GM10266 (cell line): Measurements from ENCODE around the gene DPP7.

Experiments
- DNase-seq: peaks from one replicate; pipeline ENCODE4 v3.0.0; 2012; ENCODE audit errors: extremely low spot score
- TF ChIP-seq, protein P1 (sequence below): IDR thresholded peaks from 2 replicates; pipeline ENCODE4 v1.5.1; 2012; ENCODE audit warnings: mild to moderate bottlenecking, low read depth; ENCODE audit not compliant: control insufficient read depth, insufficient read depth; ENCODE audit errors: missing control alignments

DPP7 gene

GRCh38 chr9:137084526-137084925 lies 30.0 kb downstream of the DPP7 start:
- TF ChIP-seq, protein P1, sequence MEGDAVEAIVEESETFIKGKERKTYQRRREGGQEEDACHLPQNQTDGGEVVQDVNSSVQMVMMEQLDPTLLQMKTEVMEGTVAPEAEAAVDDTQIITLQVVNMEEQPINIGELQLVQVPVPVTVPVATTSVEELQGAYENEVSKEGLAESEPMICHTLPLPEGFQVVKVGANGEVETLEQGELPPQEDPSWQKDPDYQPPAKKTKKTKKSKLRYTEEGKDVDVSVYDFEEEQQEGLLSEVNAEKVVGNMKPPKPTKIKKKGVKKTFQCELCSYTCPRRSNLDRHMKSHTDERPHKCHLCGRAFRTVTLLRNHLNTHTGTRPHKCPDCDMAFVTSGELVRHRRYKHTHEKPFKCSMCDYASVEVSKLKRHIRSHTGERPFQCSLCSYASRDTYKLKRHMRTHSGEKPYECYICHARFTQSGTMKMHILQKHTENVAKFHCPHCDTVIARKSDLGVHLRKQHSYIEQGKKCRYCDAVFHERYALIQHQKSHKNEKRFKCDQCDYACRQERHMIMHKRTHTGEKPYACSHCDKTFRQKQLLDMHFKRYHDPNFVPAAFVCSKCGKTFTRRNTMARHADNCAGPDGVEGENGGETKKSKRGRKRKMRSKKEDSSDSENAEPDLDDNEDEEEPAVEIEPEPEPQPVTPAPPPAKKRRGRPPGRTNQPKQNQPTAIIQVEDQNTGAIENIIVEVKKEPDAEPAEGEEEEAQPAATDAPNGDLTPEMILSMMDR, result no peak

DNA sequence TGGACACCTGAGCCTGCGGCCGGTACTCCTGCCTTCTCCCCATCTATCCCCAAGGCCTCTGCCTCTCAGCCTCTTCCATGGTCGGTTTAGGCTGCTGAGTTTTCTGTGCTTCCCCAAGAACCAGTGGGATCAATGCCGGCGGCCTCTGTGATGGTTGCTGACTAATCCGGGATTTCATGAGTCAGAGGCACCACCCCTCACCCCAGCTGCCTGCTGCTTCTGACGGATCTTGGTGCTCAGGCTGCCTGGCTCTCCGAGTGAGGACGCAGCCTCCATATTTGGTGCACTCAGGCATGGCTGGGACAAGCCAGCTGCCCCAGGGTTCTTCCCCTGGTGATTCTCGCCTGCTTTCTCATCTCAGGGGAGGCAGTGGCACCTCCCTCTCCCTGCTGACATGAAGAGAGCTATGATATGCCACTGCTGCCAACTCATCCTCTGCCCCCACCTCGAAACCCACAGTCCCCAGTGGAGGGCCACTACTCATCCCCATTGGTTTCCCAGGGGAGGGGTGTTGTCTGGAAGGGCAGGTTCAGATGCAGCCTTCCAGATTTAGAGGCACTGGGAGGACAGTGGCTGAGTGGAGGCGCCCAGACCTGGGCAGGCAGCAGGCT lies 31.0 kb downstream of the DPP7 start:
- DNase-seq, result peak; percentile 63
- TF ChIP-seq, protein P1, result no peak

More at GRCh38 chr9:137084526-137084925, 30.0 kb downstream of the DPP7 start:
- no peak for DNase-seq

DNA sequence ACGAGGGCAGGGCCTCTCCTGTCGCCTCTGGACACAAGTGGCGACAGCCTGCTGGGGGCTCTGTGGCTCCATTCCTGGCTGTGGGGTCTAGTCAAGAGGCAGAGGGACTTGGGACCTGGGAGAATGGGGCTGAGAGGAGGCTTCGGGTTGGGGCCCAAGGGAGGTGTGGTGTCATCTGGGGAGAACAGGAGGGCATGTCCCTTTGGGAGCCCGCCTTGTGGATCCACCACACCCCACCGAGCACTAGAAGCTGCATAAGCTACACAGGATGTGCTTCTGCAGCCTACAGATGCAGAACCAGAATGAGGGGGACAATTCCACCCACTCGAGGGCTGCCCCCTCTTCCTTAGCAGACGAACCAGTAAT lies 31.6 kb downstream of the DPP7 start:
- TF ChIP-seq, protein P1, result no peak
- no peak for DNase-seq

- DNase-seq, result no peak
- TF ChIP-seq, protein P1, result no peak
Observed at GRCh38 chr9:137082222-137082924, 32.2 kb downstream of the DPP7 start.

DNA sequence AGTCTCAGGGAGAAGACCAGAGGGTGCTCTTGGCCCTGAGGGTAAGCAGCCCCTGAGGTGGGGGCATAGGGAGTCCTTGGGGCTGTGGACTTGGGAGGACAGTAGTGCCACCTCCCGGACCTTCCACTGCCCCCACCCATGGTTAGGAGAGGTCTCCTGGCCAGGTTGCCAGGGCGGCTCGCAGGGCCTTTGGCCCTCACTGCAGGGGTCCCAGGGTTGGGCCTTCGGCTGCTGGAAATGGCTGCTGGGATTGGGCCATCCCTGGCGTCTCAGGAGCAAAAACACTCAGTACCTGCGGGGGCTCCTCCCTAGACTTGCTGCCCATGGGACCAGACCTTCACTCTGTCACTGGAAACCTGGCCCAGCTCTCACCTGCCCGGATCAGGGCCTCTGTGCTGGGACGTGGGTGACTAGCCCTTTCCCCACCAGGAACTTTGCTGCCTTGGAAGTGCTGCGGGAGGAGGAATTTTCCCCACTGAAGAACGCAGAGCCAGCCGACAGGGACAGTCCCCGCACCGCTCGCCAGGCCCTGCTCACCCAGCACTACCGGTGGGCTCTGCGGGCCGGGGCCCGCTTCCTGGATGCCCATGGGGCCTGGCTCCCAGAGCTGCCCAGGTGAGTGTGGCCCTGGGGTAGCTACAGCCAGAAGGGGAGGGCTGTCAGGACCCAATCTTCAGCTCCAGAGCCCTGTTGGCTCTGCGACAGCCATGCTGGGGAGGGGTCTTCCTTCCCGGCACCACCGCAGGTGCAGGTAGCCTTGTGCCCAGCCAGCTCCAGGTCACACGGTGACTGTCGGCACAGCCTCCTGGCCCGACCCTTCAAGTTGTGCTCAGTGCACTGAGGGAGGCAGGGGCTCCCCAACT lies 34.0 kb downstream of the DPP7 start:
- TF ChIP-seq, protein P1, result no peak
- no peak for DNase-seq

- TF ChIP-seq, protein P1, result no peak
- DNase-seq, result no peak
Observed at GRCh38 chr9:137079401-137079787, 35.1 kb downstream of the DPP7 start.

DNA sequence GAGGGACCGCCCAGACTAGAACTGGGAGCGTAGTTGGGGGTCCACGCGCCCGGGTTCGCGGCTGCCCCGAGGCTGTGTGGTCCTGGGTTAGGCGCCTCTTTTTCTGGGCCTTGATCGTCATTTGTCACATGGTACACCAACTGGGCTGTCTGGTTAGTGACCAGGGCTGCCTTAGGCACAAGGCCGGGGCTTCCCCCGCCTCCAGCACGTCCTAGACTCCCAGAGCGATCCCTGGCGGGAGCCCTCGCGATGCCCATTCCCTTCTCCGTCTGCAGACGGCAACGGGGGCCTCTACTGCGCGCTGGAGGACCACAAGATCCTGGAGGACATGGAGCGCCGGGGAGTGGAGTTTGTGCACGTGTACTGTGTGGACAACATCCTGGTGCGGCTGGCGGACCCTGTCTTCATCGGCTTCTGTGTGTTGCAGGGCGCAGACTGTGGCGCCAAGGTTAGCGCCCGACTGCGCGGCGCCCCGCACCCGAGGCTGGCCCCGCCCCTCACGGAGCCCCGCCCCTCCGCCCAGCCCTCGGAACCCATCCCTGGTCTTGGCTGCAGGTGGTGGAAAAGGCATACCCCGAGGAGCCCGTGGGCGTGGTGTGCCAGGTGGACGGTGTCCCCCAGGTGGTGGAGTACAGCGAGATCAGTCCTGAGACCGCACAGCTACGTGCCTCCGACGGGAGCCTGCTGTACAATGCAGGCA lies 35.7 kb downstream of the DPP7 start:
- TF ChIP-seq, protein P1, result no peak
- DNase-seq, result no peak
